Superior temporal gyrus (tissue), 1 donor: ENCODE results near the gene VPS13D.
"Not testable (repeated sequence)": the region's sequence is repeated elsewhere in the genome, so short reads cannot be mapped to it uniquely, and the experiment has no call there.

Experiments
- DNase-seq: peaks from one replicate; pipeline ENCODE4 v3.0.0-alpha.2; 2016; ENCODE audit errors: extremely low spot score

The VPS13D gene

GRCh38 chr1:12511516-12512468, 282.0 kb downstream of the VPS13D start:
- DNase-seq, result no peak

GRCh38 chr1:12513181-12513580, 283.4 kb downstream of the VPS13D start:
- DNase-seq, result no peak

GRCh38 chr1:12514590-12514989, 284.8 kb downstream of the VPS13D start:
- no peak for DNase-seq

GRCh38 chr1:12515234-12515633, 285.4 kb downstream of the VPS13D start:
- DNase-seq, result no peak

- DNase-seq, result no peak
These were observed 286.9 kb downstream of the VPS13D start for GRCh38 chr1:12516741-12517140.

- DNase-seq, result peak; percentile 41
These were observed 289.3 kb downstream of the VPS13D start for GRCh38 chr1:12518931-12519692.

GRCh38 chr1:12519693-12520364, 290.0 kb downstream of the VPS13D start:
- no peak for DNase-seq

- DNase-seq, result no peak
These were observed 291.3 kb downstream of the VPS13D start for GRCh38 chr1:12521096-12521495.

- not testable (repeated sequence) for DNase-seq
These were observed 292.9 kb downstream of the VPS13D start for GRCh38 chr1:12522780-12523179.

- DNase-seq, result no peak
These were observed 294.4 kb downstream of the VPS13D start for GRCh38 chr1:12524266-12524665.

- DNase-seq, result no peak
These were observed 295.7 kb downstream of the VPS13D start for GRCh38 chr1:12525311-12526181.

GRCh38 chr1:12527564-12527963, 297.7 kb downstream of the VPS13D start:
- DNase-seq, result no peak

GRCh38 chr1:12528021-12528852, 298.4 kb downstream of the VPS13D start:
- DNase-seq, result no peak

- DNase-seq, result no peak
These were observed 299.9 kb downstream of the VPS13D start for GRCh38 chr1:12529640-12530174.

- DNase-seq, result no peak
These were observed 300.8 kb downstream of the VPS13D start for GRCh38 chr1:12530462-12531178.

- DNase-seq, result no peak
These were observed 301.3 kb downstream of the VPS13D start for GRCh38 chr1:12531179-12531499.

- no peak for DNase-seq
These were observed 302.8 kb downstream of the VPS13D start for GRCh38 chr1:12532405-12533315.

- DNase-seq, result no peak
These were observed 306.3 kb downstream of the VPS13D start for GRCh38 chr1:12536023-12536639.
